ENCODE results near the gene BLOC1S3. TPM values are rescaled to one million over a fixed set of nuclear protein-coding genes. Genes with fewer than 3 reads are reported as not detected.

BLOC1S3 gene
- total RNA-seq, 1 donor: 7.7 TPM

- H3K4me3 ChIP-seq (ENCODE audit: low read depth, low read length): no peak overlapping the region
- TF ChIP-seq CTCF (IDR thresholded peaks at IDR 0.05; ENCODE audit: insufficient read depth, low read length): peak; percentile 46
- DNase-seq (ENCODE audit: low read depth): peak; percentile 67
Observed at GRCh38 chr19:45200568-45200967, 22.0 kb downstream of the BLOC1S3 start.

GRCh38 chr19:45202637-45203036 lies 24.1 kb downstream of the BLOC1S3 start:
- no peak for TF ChIP-seq CTCF (IDR thresholded peaks at IDR 0.05; ENCODE audit: insufficient read depth, low read length)
- no peak for DNase-seq (ENCODE audit: low read depth)
- H3K4me3 ChIP-seq (ENCODE audit: low read depth, low read length): no peak overlapping the region

GRCh38 chr19:45205810-45206209 lies 27.2 kb downstream of the BLOC1S3 start:
- H3K4me3 ChIP-seq (ENCODE audit: low read depth, low read length): no peak overlapping the region
- TF ChIP-seq CTCF (IDR thresholded peaks at IDR 0.05; ENCODE audit: insufficient read depth, low read length): no peak
- no peak for DNase-seq (ENCODE audit: low read depth)

GRCh38 chr19:45206328-45206727 lies 27.7 kb downstream of the BLOC1S3 start:
- no peak overlapping the region for H3K4me3 ChIP-seq (ENCODE audit: low read depth, low read length)
- no peak for DNase-seq (ENCODE audit: low read depth)
- TF ChIP-seq CTCF (IDR thresholded peaks at IDR 0.05; ENCODE audit: insufficient read depth, low read length): no peak

- TF ChIP-seq CTCF (IDR thresholded peaks at IDR 0.05; ENCODE audit: insufficient read depth, low read length): no peak
- peak; percentile 46 for DNase-seq (ENCODE audit: low read depth)
- no peak overlapping the region for H3K4me3 ChIP-seq (ENCODE audit: low read depth, low read length)
Observed at GRCh38 chr19:45211751-45212381, 33.3 kb downstream of the BLOC1S3 start.

- TF ChIP-seq CTCF (IDR thresholded peaks at IDR 0.05; ENCODE audit: insufficient read depth, low read length): no peak
- no peak overlapping the region for H3K4me3 ChIP-seq (ENCODE audit: low read depth, low read length)
- no peak for DNase-seq (ENCODE audit: low read depth)
Observed at GRCh38 chr19:45213031-45213430, 34.4 kb downstream of the BLOC1S3 start.

Measured in fibroblast of the aortic adventitia (primary cell).